Osteocyte (in vitro differentiated cells): Measurements from ENCODE around the gene MEGF11. TPM values are rescaled to one million over a fixed set of nuclear protein-coding genes. Genes with fewer than 3 reads are reported as not detected.

Source experiments
- DNase-seq: peaks from one replicate; pipeline ENCODE4 v3.0.0; 2021; ENCODE audit warnings: mixed read lengths; ENCODE audit not compliant: unreplicated experiment; ENCODE audit errors: extremely low spot score
- H3K27ac Mint-ChIP-seq: one replicate; pipeline ENCODE4 v1.8.0; 2021; ENCODE audit warnings: mild to moderate bottlenecking, mixed read lengths; ENCODE audit not compliant: unreplicated experiment
- H3K27me3 Mint-ChIP-seq: one replicate; pipeline ENCODE4 v1.8.0; 2021; ENCODE audit warnings: mixed read lengths; ENCODE audit not compliant: unreplicated experiment
- H3K36me3 Mint-ChIP-seq: one replicate; pipeline ENCODE4 v1.8.0; 2021; ENCODE audit warnings: mixed read lengths; ENCODE audit not compliant: unreplicated experiment
- H3K4me1 Mint-ChIP-seq: one replicate; pipeline ENCODE4 v1.8.0; 2021; ENCODE audit warnings: mixed read lengths; ENCODE audit not compliant: unreplicated experiment
- H3K4me3 Mint-ChIP-seq: one replicate; pipeline ENCODE4 v1.8.0; 2021; ENCODE audit warnings: mild to moderate bottlenecking, moderate library complexity, mixed read lengths; ENCODE audit not compliant: unreplicated experiment
- H3K9me3 Mint-ChIP-seq: one replicate; pipeline ENCODE4 v1.8.0; 2021; ENCODE audit warnings: mixed read lengths; ENCODE audit not compliant: unreplicated experiment
- total RNA-seq: library from RNA; stranded (reverse); gene quantifications from 2 replicates; pipeline ENCODE4 v1.2.1, GENCODE V29; 2021
- TF ChIP-seq, protein P1 (sequence below): fragments of 200-600 bp; sonication (generic); IDR thresholded peaks from 2 replicates; pipeline ENCODE4 v1.5.0; 2021; ENCODE audit warnings: antibody characterized with exemption, mild to moderate bottlenecking, moderate library complexity

The MEGF11 gene
- total RNA-seq, 1 donor from 2014 or later, result not detected

DNA sequence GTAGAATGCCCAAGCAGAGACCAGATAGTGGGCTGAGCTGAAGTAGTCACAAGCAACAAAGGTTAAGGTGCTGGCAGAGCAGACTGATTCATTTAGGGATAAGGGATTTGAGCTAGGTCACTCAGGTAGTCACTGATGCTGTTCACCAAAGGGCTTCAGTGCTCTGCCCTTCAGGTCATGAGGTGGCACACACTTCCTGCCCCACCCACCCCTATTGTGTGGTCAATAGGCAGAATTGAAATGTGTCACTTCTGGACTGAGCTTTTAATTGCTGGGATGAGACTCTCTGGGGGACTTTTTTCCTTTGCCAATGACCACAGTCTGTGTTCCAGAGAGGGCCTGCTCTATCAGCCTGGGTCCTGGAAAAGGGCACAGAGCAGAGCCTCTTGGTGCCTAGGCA, 37.0 kb upstream of the MEGF11 start:
- DNase-seq, result no peak
- TF ChIP-seq, protein P1, sequence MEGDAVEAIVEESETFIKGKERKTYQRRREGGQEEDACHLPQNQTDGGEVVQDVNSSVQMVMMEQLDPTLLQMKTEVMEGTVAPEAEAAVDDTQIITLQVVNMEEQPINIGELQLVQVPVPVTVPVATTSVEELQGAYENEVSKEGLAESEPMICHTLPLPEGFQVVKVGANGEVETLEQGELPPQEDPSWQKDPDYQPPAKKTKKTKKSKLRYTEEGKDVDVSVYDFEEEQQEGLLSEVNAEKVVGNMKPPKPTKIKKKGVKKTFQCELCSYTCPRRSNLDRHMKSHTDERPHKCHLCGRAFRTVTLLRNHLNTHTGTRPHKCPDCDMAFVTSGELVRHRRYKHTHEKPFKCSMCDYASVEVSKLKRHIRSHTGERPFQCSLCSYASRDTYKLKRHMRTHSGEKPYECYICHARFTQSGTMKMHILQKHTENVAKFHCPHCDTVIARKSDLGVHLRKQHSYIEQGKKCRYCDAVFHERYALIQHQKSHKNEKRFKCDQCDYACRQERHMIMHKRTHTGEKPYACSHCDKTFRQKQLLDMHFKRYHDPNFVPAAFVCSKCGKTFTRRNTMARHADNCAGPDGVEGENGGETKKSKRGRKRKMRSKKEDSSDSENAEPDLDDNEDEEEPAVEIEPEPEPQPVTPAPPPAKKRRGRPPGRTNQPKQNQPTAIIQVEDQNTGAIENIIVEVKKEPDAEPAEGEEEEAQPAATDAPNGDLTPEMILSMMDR, result no peak
- Mint-ChIP-seq H3K9me3 (no peaks in the 10 kb centered on the region), H3K4me1 (peaks cover 28% of the 10 kb centered on the region), H3K27ac (no peak overlapping the region), H3K36me3 (no peaks in the 10 kb centered on the region), H3K4me3 (no peak overlapping the region), H3K27me3 (no peaks in the 10 kb centered on the region)

DNA sequence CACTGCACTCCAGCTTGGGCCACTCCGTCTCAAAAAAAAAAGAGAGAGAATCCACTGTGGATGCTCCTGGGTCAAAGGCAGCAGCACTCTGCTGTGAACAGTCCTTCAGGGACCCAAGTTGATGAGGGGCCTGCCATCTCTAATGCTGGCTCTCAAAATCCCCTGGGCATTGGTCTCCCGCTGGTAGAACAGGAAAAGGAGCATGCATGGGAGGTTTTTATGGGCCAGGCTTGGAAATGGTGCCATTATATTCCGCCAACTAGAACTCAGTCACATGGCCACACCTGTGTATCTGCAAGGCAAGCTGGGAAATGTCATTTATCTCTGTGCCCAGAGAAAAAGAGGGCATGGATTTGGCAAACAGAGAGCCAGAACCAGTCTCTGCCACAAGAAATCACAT, 36.5 kb upstream of the MEGF11 start:
- Mint-ChIP-seq H3K9me3 (no peaks in the 10 kb centered on the region), H3K27me3 (no peaks in the 10 kb centered on the region), H3K4me3 (no peak overlapping the region), H3K27ac (no peak overlapping the region), H3K36me3 (no peaks in the 10 kb centered on the region), H3K4me1 (peaks cover 23% of the 10 kb centered on the region)
- TF ChIP-seq, protein P1, result no peak
- no peak for DNase-seq

DNA sequence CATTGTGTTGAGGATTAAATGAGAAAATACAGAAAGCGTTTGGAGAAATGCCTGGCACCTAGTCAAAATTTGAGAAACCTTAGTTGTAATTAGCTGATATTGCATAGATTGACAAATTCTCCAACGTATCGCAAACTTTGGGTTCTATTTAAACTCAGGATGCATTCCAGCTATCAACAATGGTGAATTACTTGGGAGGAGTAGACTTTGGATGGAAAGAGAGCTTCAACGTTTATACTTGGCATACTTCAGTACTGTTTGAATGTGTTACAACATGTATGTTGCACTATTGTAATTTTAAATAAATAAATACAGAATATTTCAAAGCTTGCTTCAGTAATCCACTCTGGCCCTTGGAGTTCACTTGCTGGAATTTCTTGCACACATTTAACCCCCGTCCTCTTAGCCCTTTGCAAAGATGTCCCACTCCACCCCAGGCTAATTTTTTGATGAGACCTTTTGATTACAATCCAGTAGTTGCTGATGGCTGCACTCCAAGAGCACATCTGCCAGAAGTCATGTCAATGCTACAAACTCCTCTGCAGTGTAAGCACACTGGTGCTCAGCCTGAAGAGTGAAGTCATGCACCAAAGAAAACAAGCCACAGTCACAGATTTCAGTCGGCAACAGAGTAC, 35.1 kb upstream of the MEGF11 start:
- Mint-ChIP-seq H3K4me3 (no peak overlapping the region), H3K4me1 (peaks cover 13% of the 10 kb centered on the region), H3K9me3 (no peaks in the 10 kb centered on the region), H3K27ac (no peak overlapping the region), H3K27me3 (no peaks in the 10 kb centered on the region), H3K36me3 (no peaks in the 10 kb centered on the region)
- no peak for DNase-seq
- TF ChIP-seq, protein P1, result no peak

DNA sequence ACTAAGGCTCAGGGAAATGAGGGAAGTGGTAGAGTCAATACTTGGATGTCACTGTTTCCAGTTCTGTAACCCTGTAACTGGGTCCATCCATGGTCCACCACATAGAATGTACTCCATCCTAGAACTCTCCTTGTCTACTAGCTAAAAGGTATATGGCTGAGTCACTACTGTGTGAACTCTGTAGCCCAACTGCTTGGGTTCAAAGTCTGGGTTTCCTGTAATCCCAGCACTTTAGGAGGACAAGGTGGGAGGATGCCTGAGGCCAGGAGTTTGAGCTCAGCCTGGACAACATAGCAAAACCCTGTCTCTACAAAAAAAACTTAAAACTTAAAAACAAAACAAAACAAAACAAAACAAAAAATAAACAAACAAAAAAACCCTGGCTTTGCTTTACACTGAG, 34.5 kb upstream of the MEGF11 start:
- Mint-ChIP-seq H3K27ac (no peak overlapping the region), H3K4me1 (peaks cover 13% of the 10 kb centered on the region), H3K9me3 (no peaks in the 10 kb centered on the region), H3K4me3 (no peak overlapping the region), H3K27me3 (peaks cover 1% of the 10 kb centered on the region), H3K36me3 (no peaks in the 10 kb centered on the region)
- DNase-seq, result no peak
- TF ChIP-seq, protein P1, result no peak

DNA sequence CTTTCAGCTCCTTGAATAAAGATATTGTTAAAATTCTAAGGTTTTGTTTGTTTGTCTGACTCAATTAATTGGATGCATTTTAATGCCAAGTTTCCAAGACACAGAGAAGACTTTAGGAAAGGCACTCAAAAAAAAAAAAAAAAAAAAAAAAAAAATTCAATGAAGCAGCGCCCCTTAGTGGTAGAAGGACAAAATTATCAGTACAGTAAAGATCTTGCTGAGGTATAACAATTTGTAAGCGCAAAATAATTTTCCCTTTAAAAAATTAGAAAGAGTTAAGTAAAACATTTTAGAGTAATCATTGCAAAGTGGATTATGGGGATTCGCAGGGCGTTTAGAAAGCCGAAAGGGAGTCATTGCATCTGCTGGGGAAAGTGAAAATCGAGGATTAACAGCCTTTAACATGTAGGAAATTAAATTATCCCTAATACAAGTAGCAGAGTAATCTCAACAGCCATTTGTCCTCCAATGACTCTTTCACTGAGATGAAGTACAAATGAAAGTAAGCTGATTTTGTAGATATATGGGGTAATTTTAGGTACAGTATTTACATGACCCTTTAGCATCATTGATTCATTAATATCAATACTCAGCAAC, 34.0 kb upstream of the MEGF11 start:
- Mint-ChIP-seq H3K36me3 (no peaks in the 10 kb centered on the region), H3K4me3 (no peak overlapping the region), H3K27ac (no peak overlapping the region), H3K27me3 (peaks cover 5% of the 10 kb centered on the region), H3K4me1 (peaks cover 9% of the 10 kb centered on the region), H3K9me3 (no peaks in the 10 kb centered on the region)
- no peak for DNase-seq
- TF ChIP-seq, protein P1, result peak; percentile 64
